Measurements from ENCODE around the gene SLC7A9. TPM values are rescaled to one million over a fixed set of nuclear protein-coding genes. Genes with fewer than 3 reads are reported as not detected.

The SLC7A9 gene
- total RNA-seq, 4 donors from 2014 or later, result 0.33 to 0.78 (median 0.52) TPM; not detected in 1

DNA sequence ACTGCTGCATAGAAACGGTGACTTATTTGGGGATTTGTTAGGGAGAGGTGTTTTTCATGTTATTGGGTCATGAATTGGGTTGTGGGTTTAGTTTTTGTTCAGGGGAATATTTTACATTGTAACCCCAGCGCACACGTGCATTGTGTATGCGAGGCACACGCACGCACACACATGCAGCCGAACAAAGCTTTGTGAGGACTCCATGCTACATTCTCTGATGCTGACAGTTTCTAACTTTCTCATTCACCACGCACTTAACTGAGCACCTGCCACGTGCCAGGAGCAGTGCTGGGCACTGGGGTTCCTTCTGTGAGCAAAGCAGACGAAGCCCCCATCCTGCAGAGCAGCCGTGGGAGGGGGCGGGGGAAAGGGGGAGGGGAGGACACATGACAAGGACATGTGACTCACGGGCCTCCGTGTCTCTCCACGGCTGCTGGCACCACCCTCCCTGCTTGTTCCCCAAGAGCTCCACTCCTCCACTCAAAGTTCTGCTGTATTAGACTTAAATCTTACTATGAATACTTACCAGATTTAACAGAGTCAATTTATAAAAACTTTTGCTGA is 55.6 kb downstream of the SLC7A9 start:
- Histone ChIP-seq H3K36me3 (no peaks in the 10 kb centered on the region), H3K27ac (replicated peaks in 1 of 4) (no peak overlapping the region), H3K9me3 (no peaks in the 10 kb centered on the region), H3K4me3 (no peak overlapping the region), H3K4me1 (no peaks in the 10 kb centered on the region), H3K27me3 (peaks cover 0 to 13% (median 0%) of the 10 kb centered on the region in 4 donors)
- intact Hi-C loops (cut with DNase I), result no loop called here
- TF ChIP-seq EP300 (IDR thresholded peaks at IDR 0.05), result no peak
- TF ChIP-seq POLR2A (IDR thresholded peaks at IDR 0.05; ENCODE audit: low read depth), result no peak
- no peak for TF ChIP-seq CTCF (IDR thresholded peaks at IDR 0.05)
- no peak for TF ChIP-seq POLR2AphosphoS5 (IDR thresholded peaks at IDR 0.05)
- WGBS, result 55% methylated on average over 15 of the region's 15 CpGs
- DNase-seq (ENCODE audit: extremely low spot score), result no peak

DNA sequence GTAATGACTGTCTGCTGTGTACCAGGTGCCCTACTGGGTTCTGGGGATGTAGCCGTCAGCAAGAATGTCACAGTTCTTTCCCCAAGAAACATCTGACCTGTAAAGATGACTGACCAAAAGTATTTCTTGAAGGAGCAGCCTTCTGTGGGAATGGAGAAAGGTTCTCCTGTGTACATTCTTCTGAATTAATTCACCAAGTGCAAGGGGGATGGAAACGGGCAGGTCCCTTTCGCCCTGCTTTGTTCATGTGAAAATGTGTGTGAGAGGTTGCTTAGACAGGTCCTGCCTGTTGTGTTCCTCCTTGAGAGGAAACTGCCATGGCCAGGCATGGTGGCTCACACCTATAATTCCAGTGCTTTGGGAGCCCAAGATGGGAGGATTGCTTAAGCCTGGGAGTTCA is 57.0 kb downstream of the SLC7A9 start:
- Histone ChIP-seq H3K4me1 (no peaks in the 10 kb centered on the region), H3K27ac (replicated peaks in 1 of 4) (no peak overlapping the region), H3K27me3 (peaks cover 0 to 11% (median 0%) of the 10 kb centered on the region in 4 donors), H3K9me3 (no peaks in the 10 kb centered on the region), H3K4me3 (no peak overlapping the region), H3K36me3 (no peaks in the 10 kb centered on the region)
- no peak for TF ChIP-seq EP300 (IDR thresholded peaks at IDR 0.05)
- no peak for TF ChIP-seq POLR2A (IDR thresholded peaks at IDR 0.05; ENCODE audit: low read depth)
- no peak for TF ChIP-seq POLR2AphosphoS5 (IDR thresholded peaks at IDR 0.05)
- TF ChIP-seq CTCF (IDR thresholded peaks at IDR 0.05), result no peak
- DNase-seq (ENCODE audit: extremely low spot score), result no peak
- 60% methylated on average over 3 of the region's 3 CpGs for WGBS
- intact Hi-C loops (cut with DNase I), result no loop called here

GRCh38 chr19:32812036-32812435 is 57.5 kb downstream of the SLC7A9 start:
- H3K9me3 ChIP-seq, result no peaks in the 10 kb centered on the region
- no peak for TF ChIP-seq EP300 (IDR thresholded peaks at IDR 0.05)
- no peak for TF ChIP-seq POLR2AphosphoS5 (IDR thresholded peaks at IDR 0.05)
- no peak for TF ChIP-seq POLR2A (IDR thresholded peaks at IDR 0.05; ENCODE audit: low read depth)
- TF ChIP-seq CTCF (IDR thresholded peaks at IDR 0.05), result no peak
- no peaks in the 10 kb centered on the region for H3K36me3 ChIP-seq
- no peak overlapping the region for H3K27ac ChIP-seq (replicated peaks in 1 of 4)
- DNase-seq (ENCODE audit: extremely low spot score), result no peak
- intact Hi-C loops (cut with DNase I), result no loop called here
- 78% methylated on average over 10 of the region's 10 CpGs for WGBS
- H3K4me1 ChIP-seq, result no peaks in the 10 kb centered on the region
- peaks cover 0 to 6% (median 0%) of the 10 kb centered on the region in 4 donors for H3K27me3 ChIP-seq
- no peak overlapping the region for H3K4me3 ChIP-seq

- intact Hi-C loops (cut with DNase I), result no loop called here
- WGBS, result 66% methylated on average over 11 of the region's 11 CpGs
These were observed 58.4 kb downstream of the SLC7A9 start for GRCh38 chr19:32811151-32811550.

More at GRCh38 chr19:32811151-32811550, 58.4 kb downstream of the SLC7A9 start:
- TF ChIP-seq POLR2A (IDR thresholded peaks at IDR 0.05; ENCODE audit: low read depth), result no peak
- no peak for TF ChIP-seq CTCF (IDR thresholded peaks at IDR 0.05)
- TF ChIP-seq POLR2AphosphoS5 (IDR thresholded peaks at IDR 0.05), result no peak
- TF ChIP-seq EP300 (IDR thresholded peaks at IDR 0.05), result no peak
- Histone ChIP-seq H3K36me3 (no peaks in the 10 kb centered on the region), H3K9me3 (no peaks in the 10 kb centered on the region), H3K4me3 (no peak overlapping the region), H3K4me1 (no peaks in the 10 kb centered on the region), H3K27ac (replicated peaks in 1 of 4) (no peak overlapping the region), H3K27me3 (peaks cover 0 to 4% (median 0%) of the 10 kb centered on the region in 4 donors)
- no peak for DNase-seq (ENCODE audit: extremely low spot score)

Measured in esophagus muscularis mucosa (tissue), 4 donors.